ENCODE results near the gene SIGLEC5. TPM values are rescaled to one million over a fixed set of nuclear protein-coding genes. Genes with fewer than 3 reads are reported as not detected.

The SIGLEC5 gene
- total and polyA plus RNA-seq, 5 donors, result 0.20 to 1.2 (median 0.88) TPM; not detected in 2

GRCh38 chr19:51600940-51601580 lies 29.1 kb downstream of the SIGLEC5 start:
- peak; percentile 21 to 34 for ATAC-seq

GRCh38 chr19:51599084-51599483 lies 31.1 kb downstream of the SIGLEC5 start:
- intact Hi-C loops (cut with DNase I), result no loop called here
- no peak for ATAC-seq
- no peaks in the 10 kb centered on the region for H3K27me3 ChIP-seq (ENCODE audit: control insufficient read depth, insufficient read depth)
- no peak for DNase-seq
- H3K27ac ChIP-seq (ENCODE audit: low read length), result no peak overlapping the region
- peaks cover 3% of the 10 kb centered on the region for H3K4me1 ChIP-seq (ENCODE audit: control insufficient read depth, insufficient read depth, low read length)
- H3K4me3 ChIP-seq (ENCODE audit: low read length), result no peak overlapping the region
- no peaks in the 10 kb centered on the region for H3K9me3 ChIP-seq (ENCODE audit: control insufficient read depth, low read length)
- 94% methylated on average over 10 of the region's 10 CpGs for WGBS

More at GRCh38 chr19:51600940-51601580, 29.1 kb downstream of the SIGLEC5 start:
- no peaks in the 10 kb centered on the region for H3K4me1 ChIP-seq (ENCODE audit: control insufficient read depth, insufficient read depth, low read length)
- no peak for DNase-seq
- no peak overlapping the region for H3K27ac ChIP-seq (ENCODE audit: low read length)
- intact Hi-C loops (cut with DNase I), result no loop called here
- no peak overlapping the region for H3K4me3 ChIP-seq (ENCODE audit: low read length)
- WGBS, result 9% methylated on average over 59 of the region's 59 CpGs
- H3K27me3 ChIP-seq (ENCODE audit: control insufficient read depth, insufficient read depth), result no peaks in the 10 kb centered on the region
- no peaks in the 10 kb centered on the region for H3K9me3 ChIP-seq (ENCODE audit: control insufficient read depth, low read length)

DNA sequence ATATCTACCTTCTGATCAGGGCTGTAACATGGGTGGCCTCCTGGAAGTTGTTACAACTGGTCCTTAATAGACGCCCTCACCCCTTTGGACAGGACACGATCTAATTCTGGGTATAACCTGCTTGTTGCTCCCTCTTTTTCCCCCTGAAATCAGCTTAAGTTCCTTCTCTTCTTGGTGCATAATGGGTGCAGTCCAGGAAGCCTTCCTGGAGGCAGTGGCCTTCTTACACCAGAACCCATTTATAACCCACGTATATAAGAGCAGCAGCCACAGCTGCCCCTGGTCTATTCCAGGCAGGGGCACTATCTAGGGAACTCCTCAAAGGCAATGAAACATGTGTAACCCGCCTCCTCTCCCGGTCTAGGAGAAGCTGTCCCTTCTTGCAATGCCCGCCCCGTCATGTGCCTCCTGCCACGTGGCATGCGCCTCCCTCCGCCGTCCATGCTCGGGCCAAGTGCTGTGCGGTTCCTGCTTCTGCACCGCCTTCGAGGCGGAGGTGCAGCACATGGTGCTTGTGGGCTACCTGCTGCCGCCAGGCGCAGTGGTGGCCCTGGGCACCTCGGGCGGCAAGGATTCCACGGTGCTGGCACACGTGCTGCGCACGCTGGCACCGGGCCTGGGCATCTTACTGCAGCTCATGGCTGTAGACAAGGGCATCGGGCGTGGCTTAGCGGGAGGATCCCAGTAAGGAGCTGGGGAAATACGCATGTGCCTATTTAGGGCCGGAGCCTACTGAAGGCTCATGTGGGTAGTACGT lies 31.9 kb downstream of the SIGLEC5 start:
- Histone ChIP-seq H3K4me1 (ENCODE audit: control insufficient read depth, insufficient read depth, low read length) (peaks cover 3% of the 10 kb centered on the region), H3K27ac (ENCODE audit: low read length) (no peak overlapping the region), H3K27me3 (ENCODE audit: control insufficient read depth, insufficient read depth) (no peaks in the 10 kb centered on the region), H3K9me3 (ENCODE audit: control insufficient read depth, low read length) (no peaks in the 10 kb centered on the region), H3K4me3 (ENCODE audit: low read length) (no peak overlapping the region)
- no peak for DNase-seq
- 95% methylated on average over 31 of the region's 31 CpGs for WGBS
- no peak for ATAC-seq
- intact Hi-C loops (cut with DNase I), result no loop called here

- Histone ChIP-seq H3K27me3 (ENCODE audit: control insufficient read depth, insufficient read depth) (no peaks in the 10 kb centered on the region), H3K4me1 (ENCODE audit: control insufficient read depth, insufficient read depth, low read length) (peaks cover 3% of the 10 kb centered on the region), H3K4me3 (ENCODE audit: low read length) (no peak overlapping the region), H3K9me3 (ENCODE audit: control insufficient read depth, low read length) (no peaks in the 10 kb centered on the region), H3K27ac (ENCODE audit: low read length) (no peak overlapping the region)
- no peak for ATAC-seq
- WGBS, result 83% methylated on average over 8 of the region's 8 CpGs
- intact Hi-C loops (cut with DNase I), result no loop called here
- DNase-seq, result no peak
Observed at GRCh38 chr19:51595190-51596175, 34.7 kb downstream of the SIGLEC5 start.

DNA sequence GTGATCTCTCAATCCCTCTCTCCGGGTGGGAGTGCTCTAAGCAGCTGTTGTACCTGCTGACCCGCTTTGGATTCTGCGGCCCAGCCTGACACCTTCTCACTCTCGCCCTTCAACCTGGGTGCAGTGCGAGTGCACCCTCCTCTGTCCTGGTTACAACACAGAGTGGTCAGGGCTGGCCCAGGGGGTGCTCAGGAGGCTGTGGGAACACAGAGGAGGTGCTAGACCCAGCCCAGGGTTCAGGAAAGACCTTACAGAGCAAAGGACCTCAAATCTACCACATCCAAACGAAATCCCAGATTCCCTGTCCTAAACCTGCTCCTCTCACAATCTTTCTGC lies 35.5 kb downstream of the SIGLEC5 start:
- Histone ChIP-seq H3K4me1 (ENCODE audit: control insufficient read depth, insufficient read depth, low read length) (peaks cover 3% of the 10 kb centered on the region), H3K27ac (ENCODE audit: low read length) (no peak overlapping the region), H3K4me3 (ENCODE audit: low read length) (peak overlapping the region; percentile 63), H3K27me3 (ENCODE audit: control insufficient read depth, insufficient read depth) (no peaks in the 10 kb centered on the region), H3K9me3 (ENCODE audit: control insufficient read depth, low read length) (no peaks in the 10 kb centered on the region)
- WGBS, result 17% methylated on average over 6 of the region's 6 CpGs
- intact Hi-C loops (cut with DNase I), result no loop called here
- peak; percentile 14 to 25 for ATAC-seq
- no peak for DNase-seq

- peak overlapping the region; percentile 63 for H3K4me3 ChIP-seq (ENCODE audit: low read length)
- H3K4me1 ChIP-seq (ENCODE audit: control insufficient read depth, insufficient read depth, low read length), result peaks cover 3% of the 10 kb centered on the region
- no peak overlapping the region for H3K27ac ChIP-seq (ENCODE audit: low read length)
- DNase-seq (peak; percentile 99 to 100 (median 99)), ATAC-seq (peak; percentile 99 to 100)
- intact Hi-C loops (cut with DNase I), result no loop called here
- under 1% methylated on average over 61 of the region's 61 CpGs for WGBS
- H3K27me3 ChIP-seq (ENCODE audit: control insufficient read depth, insufficient read depth), result no peaks in the 10 kb centered on the region
- no peaks in the 10 kb centered on the region for H3K9me3 ChIP-seq (ENCODE audit: control insufficient read depth, low read length)
Observed at GRCh38 chr19:51593969-51594773, 36.0 kb downstream of the SIGLEC5 start.

DNA sequence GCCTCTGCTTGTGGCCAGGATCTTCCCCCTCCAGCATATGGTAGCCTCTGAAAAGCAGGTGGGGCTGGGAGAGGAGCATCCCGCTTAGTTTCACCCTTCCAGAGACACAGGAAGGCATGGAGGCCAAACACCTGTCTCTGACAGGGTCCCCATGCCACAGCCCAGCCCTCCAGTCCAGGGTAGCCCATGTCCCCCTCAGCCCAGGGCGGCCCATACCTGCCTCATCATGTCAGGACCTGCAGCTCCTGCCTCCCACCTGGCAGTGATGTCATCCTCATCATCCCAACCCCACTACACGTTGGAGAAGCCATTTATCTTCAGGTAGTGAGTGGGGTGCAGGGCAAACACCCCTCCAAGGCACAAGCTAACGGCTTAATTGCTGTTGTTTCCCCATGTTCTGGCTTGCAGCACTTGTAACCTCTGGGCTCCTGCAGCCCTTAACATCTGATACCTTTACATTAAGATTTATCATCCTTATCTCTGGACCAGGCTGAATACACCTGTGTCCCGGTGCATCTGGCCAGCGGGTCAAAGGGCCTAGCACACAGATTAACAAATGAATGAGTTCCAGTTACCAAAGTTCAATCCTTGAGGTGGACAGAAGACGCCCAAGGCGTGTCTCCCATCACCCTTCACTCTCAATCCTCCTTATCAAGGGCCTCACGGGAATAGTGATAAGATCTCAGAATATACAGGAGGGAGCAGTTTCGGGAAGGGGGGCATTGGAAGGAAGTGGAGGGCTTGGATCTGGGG lies 36.9 kb downstream of the SIGLEC5 start:
- Histone ChIP-seq H3K27me3 (ENCODE audit: control insufficient read depth, insufficient read depth) (no peaks in the 10 kb centered on the region), H3K9me3 (ENCODE audit: control insufficient read depth, low read length) (no peaks in the 10 kb centered on the region), H3K4me3 (ENCODE audit: low read length) (peak overlapping the region; percentile 63), H3K4me1 (ENCODE audit: control insufficient read depth, insufficient read depth, low read length) (peaks cover 3% of the 10 kb centered on the region), H3K27ac (ENCODE audit: low read length) (no peak overlapping the region)
- DNase-seq (no peak), ATAC-seq (no peak)
- WGBS, result 29% methylated on average over 10 of the region's 10 CpGs
- intact Hi-C loops (cut with DNase I), result no loop called here

- Histone ChIP-seq H3K4me3 (ENCODE audit: low read length) (no peak overlapping the region), H3K9me3 (ENCODE audit: control insufficient read depth, low read length) (peaks cover under 1% of the 10 kb centered on the region), H3K27ac (ENCODE audit: low read length) (no peak overlapping the region), H3K4me1 (ENCODE audit: control insufficient read depth, insufficient read depth, low read length) (peaks cover 3% of the 10 kb centered on the region), H3K27me3 (ENCODE audit: control insufficient read depth, insufficient read depth) (no peaks in the 10 kb centered on the region)
- DNase-seq (no peak), ATAC-seq (no peak)
- 58% methylated on average over 1 of the region's 1 CpG for WGBS
- intact Hi-C loops (cut with DNase I), result no loop called here
Observed at GRCh38 chr19:51592521-51592920, 37.7 kb downstream of the SIGLEC5 start.

DNA sequence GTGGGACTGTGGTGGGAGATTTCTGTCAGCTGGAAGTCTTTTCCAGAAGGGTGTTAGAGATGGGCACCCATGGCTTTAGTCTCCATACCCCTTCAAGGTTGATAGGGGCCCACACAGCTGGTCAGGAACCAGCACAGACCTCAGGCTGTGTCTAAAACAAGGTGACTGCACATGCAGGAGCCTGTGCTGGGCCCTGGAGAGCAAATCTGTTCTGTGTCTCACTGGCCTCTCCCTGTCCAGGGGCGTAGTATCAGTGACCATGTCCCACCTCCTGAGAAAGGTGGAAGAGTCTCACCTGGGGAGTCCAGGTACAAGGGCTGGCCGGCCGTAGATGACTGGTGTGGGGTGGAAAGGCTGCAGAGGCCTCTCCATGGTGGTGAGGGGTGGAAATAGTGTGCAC lies 39.8 kb downstream of the SIGLEC5 start:
- no peak for ATAC-seq
- no peak for DNase-seq
- WGBS, result 95% methylated on average over 3 of the region's 3 CpGs

GRCh38 chr19:51589511-51589910 lies 40.7 kb downstream of the SIGLEC5 start:
- intact Hi-C loops (cut with DNase I), result no loop called here
- no peak for DNase-seq
- WGBS, result 97% methylated on average over 2 of the region's 2 CpGs

More for the DNA sequence above, 39.8 kb downstream of the SIGLEC5 start:
- peaks cover 3% of the 10 kb centered on the region for H3K4me1 ChIP-seq (ENCODE audit: control insufficient read depth, insufficient read depth, low read length)
- H3K27ac ChIP-seq (ENCODE audit: low read length), result no peak overlapping the region
- no peak overlapping the region for H3K4me3 ChIP-seq (ENCODE audit: low read length)
- H3K27me3 ChIP-seq (ENCODE audit: control insufficient read depth, insufficient read depth), result no peaks in the 10 kb centered on the region
- intact Hi-C loops (cut with DNase I), result no loop called here
- peaks cover 2% of the 10 kb centered on the region for H3K9me3 ChIP-seq (ENCODE audit: control insufficient read depth, low read length)

More at GRCh38 chr19:51589511-51589910, 40.7 kb downstream of the SIGLEC5 start:
- H3K4me3 ChIP-seq (ENCODE audit: low read length), result no peak overlapping the region
- H3K27me3 ChIP-seq (ENCODE audit: control insufficient read depth, insufficient read depth), result no peaks in the 10 kb centered on the region
- no peak overlapping the region for H3K27ac ChIP-seq (ENCODE audit: low read length)
- H3K9me3 ChIP-seq (ENCODE audit: control insufficient read depth, low read length), result peaks cover 2% of the 10 kb centered on the region
- no peak for ATAC-seq
- no peaks in the 10 kb centered on the region for H3K4me1 ChIP-seq (ENCODE audit: control insufficient read depth, insufficient read depth, low read length)
